GM12878 (cell line): Measurements from ENCODE around the gene SLC38A7.

Experiments
- BHLHE40 ChIP-seq, 2 experiments: fragments of 450-650 bp in 1 of 2; IDR thresholded peaks; 2 replicates each; pipeline ENCODE4 v1.6.1; 2011 to 2017; ENCODE audit warnings: low read depth in 2 of 2, borderline replicate concordance in 1 of 2, improper control_type of control experiment in 1 of 2, low read length in 1 of 2, mild to moderate bottlenecking in 1 of 2
- GABPA ChIP-seq: IDR thresholded peaks from 2 replicates; pipeline ENCODE4 v1.6.1; 2014; ENCODE audit warnings: antibody characterized with exemption, low read depth, mild to moderate bottlenecking, inconsistent platforms
- POLR2A ChIP-seq: IDR thresholded peaks from 2 replicates; pipeline ENCODE4 v1.6.1; 2011; ENCODE audit warnings: low read depth, mild to moderate bottlenecking, low read length
- RFX5 ChIP-seq: IDR thresholded peaks from 2 replicates; pipeline ENCODE4 v1.6.1; 2011; ENCODE audit warnings: low read depth, low read length, improper control_type of control experiment
- TARDBP ChIP-seq: IDR thresholded peaks from 2 replicates; pipeline ENCODE4 v1.6.1; 2016; ENCODE audit warnings: borderline replicate concordance
- TF ChIP-seq, protein P1 (sequence below): IDR thresholded peaks from 2 replicates; pipeline ENCODE4 v1.6.1; 2012; ENCODE audit warnings: low read depth, low read length, improper control_type of control experiment

- TF ChIP-seq BHLHE40 (IDR thresholded peaks at IDR 0.05; ENCODE audit: borderline replicate concordance in 1 of 2, low read depth in 2 of 2, low read length in 1 of 2) = no peak
- TF ChIP-seq, protein P1, sequence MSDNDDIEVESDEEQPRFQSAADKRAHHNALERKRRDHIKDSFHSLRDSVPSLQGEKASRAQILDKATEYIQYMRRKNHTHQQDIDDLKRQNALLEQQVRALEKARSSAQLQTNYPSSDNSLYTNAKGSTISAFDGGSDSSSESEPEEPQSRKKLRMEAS = no peak
- no peak for TF ChIP-seq GABPA
- TF ChIP-seq RFX5 = no peak
- TF ChIP-seq TARDBP = no peak
- no peak; the same call in 1 of the 2 replicates for TF ChIP-seq POLR2A
Measured at GRCh38 chr16:58628845-58629732, 55.5 kb downstream of the SLC38A7 start.
